HUES64 (cell line): ENCODE measurements around the gene KCNT2.

Experiments
- H3K27ac ChIP-seq: 2 replicates; pipeline ENCODE4 v1.7.0; 2013; ENCODE audit warnings: low read depth, low read length, inconsistent platforms
- H3K27me3 ChIP-seq: 2 replicates; pipeline ENCODE4 v1.6.1; 2013; ENCODE audit warnings: mild to moderate bottlenecking, low read length; ENCODE audit not compliant: insufficient read depth
- H3K36me3 ChIP-seq: 2 replicates; pipeline ENCODE4 v1.6.1; 2013; ENCODE audit warnings: mild to moderate bottlenecking, low read length; ENCODE audit not compliant: insufficient read depth
- H3K4me1 ChIP-seq: 2 replicates; pipeline ENCODE4 v1.6.1; 2013; ENCODE audit warnings: mild to moderate bottlenecking, low read length, moderate library complexity; ENCODE audit not compliant: insufficient read depth
- H3K4me3 ChIP-seq: 2 replicates; pipeline ENCODE4 v1.5.1; 2013; ENCODE audit warnings: mild to moderate bottlenecking, low read length, moderate library complexity
- H3K9ac ChIP-seq: 2 replicates; pipeline ENCODE4 v1.6.1; 2013; ENCODE audit warnings: mild to moderate bottlenecking, low read depth, low read length
- H3K9me3 ChIP-seq: 2 replicates; pipeline ENCODE4 v1.6.1; 2013; ENCODE audit warnings: low read depth, low read length; ENCODE audit not compliant: insufficient read depth
- WGBS: fragments of 150-250, 120-280 bp; methylation state at CpG from one replicate; pipeline ENCODE4 v1.1.7; 2013; ENCODE audit warnings: missing lambda C conversion rate; 5-methylcytosine and 5-hydroxymethylcytosine counted together

The KCNT2 gene

GRCh38 chr1:196590959-196591358, 17.3 kb downstream of the KCNT2 start:
- H3K27me3 ChIP-seq, result no peaks in the 10 kb centered on the region
- H3K36me3 ChIP-seq, result no peaks in the 10 kb centered on the region
- 91% methylated on average over 3 of the region's 3 CpGs for WGBS
- no peak overlapping the region for H3K9ac ChIP-seq
- peaks cover 8% of the 10 kb centered on the region for H3K4me1 ChIP-seq
- no peaks in the 10 kb centered on the region for H3K9me3 ChIP-seq
- H3K4me3 ChIP-seq, result no peak overlapping the region
- no peak overlapping the region for H3K27ac ChIP-seq

GRCh38 chr1:196590012-196590708, 18.1 kb downstream of the KCNT2 start:
- no peaks in the 10 kb centered on the region for H3K9me3 ChIP-seq
- no peak overlapping the region for H3K27ac ChIP-seq
- no peaks in the 10 kb centered on the region for H3K27me3 ChIP-seq
- peaks cover 8% of the 10 kb centered on the region for H3K4me1 ChIP-seq
- WGBS, result 96% methylated on average over 5 of the region's 5 CpGs
- H3K36me3 ChIP-seq, result no peaks in the 10 kb centered on the region
- no peak overlapping the region for H3K4me3 ChIP-seq
- no peak overlapping the region for H3K9ac ChIP-seq

GRCh38 chr1:196584696-196585095, 23.5 kb downstream of the KCNT2 start:
- H3K4me3 ChIP-seq, result no peak overlapping the region
- H3K27me3 ChIP-seq, result no peaks in the 10 kb centered on the region
- no peaks in the 10 kb centered on the region for H3K9me3 ChIP-seq
- no peak overlapping the region for H3K27ac ChIP-seq
- WGBS, result 91% methylated on average over 3 of the region's 3 CpGs
- no peak overlapping the region for H3K9ac ChIP-seq
- H3K36me3 ChIP-seq, result no peaks in the 10 kb centered on the region
- peaks cover 7% of the 10 kb centered on the region for H3K4me1 ChIP-seq

DNA sequence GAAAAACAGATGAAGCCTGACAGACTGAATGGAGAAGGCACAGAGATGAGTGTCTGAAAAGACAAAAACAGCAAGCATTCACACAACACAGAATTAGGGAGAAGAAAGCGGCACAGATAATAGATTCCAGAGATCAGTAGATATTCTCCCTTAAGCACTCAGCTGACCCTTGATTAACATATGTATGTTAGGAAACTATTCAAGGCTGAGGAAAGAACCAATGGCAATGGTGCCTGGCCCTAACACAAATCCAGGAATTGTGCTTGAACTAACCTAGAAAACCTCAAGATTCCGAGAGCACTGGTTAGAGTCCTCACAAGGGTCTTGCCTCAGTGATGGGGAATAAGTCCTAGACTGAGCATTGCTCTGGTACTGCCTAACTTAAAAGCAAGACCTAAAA, 30.9 kb downstream of the KCNT2 start:
- H3K4me3 ChIP-seq, result no peak overlapping the region
- no peak overlapping the region for H3K27ac ChIP-seq
- H3K9ac ChIP-seq, result no peak overlapping the region
- no peaks in the 10 kb centered on the region for H3K36me3 ChIP-seq
- H3K4me1 ChIP-seq, result peaks cover 20% of the 10 kb centered on the region
- no peaks in the 10 kb centered on the region for H3K9me3 ChIP-seq
- WGBS, result 67% methylated on average over 1 of the region's 2 CpGs
- H3K27me3 ChIP-seq, result no peaks in the 10 kb centered on the region

DNA sequence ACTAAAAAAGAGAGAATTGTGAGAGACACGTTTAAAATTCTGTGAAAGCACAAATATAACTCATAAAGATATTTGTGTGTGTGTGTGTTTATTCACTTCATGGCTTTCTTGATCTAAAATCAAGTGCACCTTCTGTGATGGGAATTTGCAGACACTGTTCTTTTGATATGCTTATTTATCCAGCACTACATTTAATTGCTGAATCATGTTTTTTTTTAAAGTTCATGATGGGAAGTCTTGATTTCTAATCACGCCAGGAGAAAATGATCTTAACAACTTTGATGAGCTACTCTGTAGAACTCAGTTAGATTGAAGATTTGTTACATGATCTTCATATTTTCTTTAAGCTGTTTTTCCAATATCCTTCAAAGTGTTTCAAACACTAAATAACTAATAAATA, 35.0 kb downstream of the KCNT2 start:
- no peak overlapping the region for H3K27ac ChIP-seq
- H3K27me3 ChIP-seq, result no peaks in the 10 kb centered on the region
- H3K9ac ChIP-seq, result no peak overlapping the region
- H3K4me1 ChIP-seq, result peaks cover 20% of the 10 kb centered on the region
- no peaks in the 10 kb centered on the region for H3K9me3 ChIP-seq
- H3K4me3 ChIP-seq, result no peak overlapping the region
- H3K36me3 ChIP-seq, result peaks cover 11% of the 10 kb centered on the region
- 100% methylated on average over 1 of the region's 2 CpGs for WGBS

DNA sequence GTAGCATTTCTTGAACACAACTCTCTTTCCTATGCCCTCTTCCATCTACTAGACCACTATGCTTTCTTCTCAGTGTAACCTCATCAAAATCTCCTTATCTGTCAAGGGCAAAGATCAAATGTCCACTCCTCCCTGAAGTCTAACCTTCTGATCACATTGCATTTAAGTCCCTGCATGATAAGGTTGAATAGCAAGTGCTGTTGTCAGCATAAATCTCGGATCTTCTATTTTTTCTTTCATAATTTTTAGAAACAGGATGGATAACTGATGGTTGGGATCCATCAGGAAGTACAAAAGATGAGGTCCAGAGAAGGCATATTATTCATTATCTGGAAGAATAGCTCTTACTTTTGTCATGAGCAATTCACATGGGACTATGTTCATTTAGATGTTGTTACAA, 41.0 kb downstream of the KCNT2 start:
- peaks cover 11% of the 10 kb centered on the region for H3K4me1 ChIP-seq
- H3K27ac ChIP-seq, result no peak overlapping the region
- no peak overlapping the region for H3K4me3 ChIP-seq
- H3K9ac ChIP-seq, result no peak overlapping the region
- no peaks in the 10 kb centered on the region for H3K27me3 ChIP-seq
- 85% methylated on average over 1 of the region's 1 CpG for WGBS
- peaks cover 36% of the 10 kb centered on the region for H3K36me3 ChIP-seq
- H3K9me3 ChIP-seq, result peaks cover 24% of the 10 kb centered on the region; the same call in 1 of the 2 replicates

DNA sequence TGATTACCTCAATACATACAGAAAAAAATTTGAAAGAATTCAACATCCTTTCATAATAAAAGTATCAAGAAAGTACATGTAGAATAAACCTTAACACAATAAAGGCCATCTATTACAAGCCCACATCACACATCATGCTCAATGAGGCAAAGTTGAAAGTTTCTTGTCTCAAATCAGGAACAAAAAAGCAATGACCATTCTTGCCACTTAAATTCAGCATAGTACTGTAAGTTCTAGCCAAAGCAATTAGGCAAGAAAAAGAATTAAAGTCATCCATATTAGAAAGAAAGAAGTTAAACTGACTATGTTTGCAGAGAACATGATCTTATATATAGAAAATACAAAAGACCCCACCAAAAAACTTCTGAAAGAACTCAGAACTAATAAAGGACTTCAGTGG, 44.5 kb downstream of the KCNT2 start:
- H3K27me3 ChIP-seq, result no peaks in the 10 kb centered on the region
- peaks cover 36% of the 10 kb centered on the region for H3K4me1 ChIP-seq
- H3K36me3 ChIP-seq, result peaks cover 25% of the 10 kb centered on the region
- H3K4me3 ChIP-seq, result no peak overlapping the region
- no peak overlapping the region for H3K9ac ChIP-seq
- no peak overlapping the region for H3K27ac ChIP-seq
- peaks cover 24% of the 10 kb centered on the region; the same call in 1 of the 2 replicates for H3K9me3 ChIP-seq

- H3K4me1 ChIP-seq, result peaks cover 42% of the 10 kb centered on the region
- peaks cover 10% of the 10 kb centered on the region; the same call in 1 of the 2 replicates for H3K9me3 ChIP-seq
- 93% methylated on average over 3 of the region's 3 CpGs for WGBS
- no peak overlapping the region for H3K4me3 ChIP-seq
- H3K27ac ChIP-seq, result no peak overlapping the region
- H3K27me3 ChIP-seq, result no peaks in the 10 kb centered on the region
- 0 out of 2 replicates have a peak, but pooled peaks cover 4% of the 10 kb centered on the region for H3K36me3 ChIP-seq
- H3K9ac ChIP-seq, result no peak overlapping the region
Observed at GRCh38 chr1:196559314-196559713, 48.9 kb downstream of the KCNT2 start.

GRCh38 chr1:196558411-196558810, 49.8 kb downstream of the KCNT2 start:
- H3K9me3 ChIP-seq, result peaks cover 1% of the 10 kb centered on the region; the same call in 1 of the 2 replicates
- H3K36me3 ChIP-seq, result no peaks in the 10 kb centered on the region
- no peaks in the 10 kb centered on the region for H3K27me3 ChIP-seq
- peaks cover 42% of the 10 kb centered on the region for H3K4me1 ChIP-seq
- 75% methylated on average over 2 of the region's 2 CpGs for WGBS
- H3K9ac ChIP-seq, result no peak overlapping the region
- no peak overlapping the region for H3K27ac ChIP-seq
- no peak overlapping the region for H3K4me3 ChIP-seq

- Histone ChIP-seq H3K36me3 (no peaks in the 10 kb centered on the region), H3K9me3 (no peaks in the 10 kb centered on the region; the same call in 1 of the 2 replicates), H3K9ac (no peak overlapping the region), H3K4me3 (no peak overlapping the region), H3K27me3 (no peaks in the 10 kb centered on the region), H3K4me1 (peaks cover 40% of the 10 kb centered on the region), H3K27ac (no peak overlapping the region)
- WGBS, result 86% methylated on average over 1 of the region's 2 CpGs
Observed at GRCh38 chr1:196557797-196558196, 50.4 kb downstream of the KCNT2 start.

DNA sequence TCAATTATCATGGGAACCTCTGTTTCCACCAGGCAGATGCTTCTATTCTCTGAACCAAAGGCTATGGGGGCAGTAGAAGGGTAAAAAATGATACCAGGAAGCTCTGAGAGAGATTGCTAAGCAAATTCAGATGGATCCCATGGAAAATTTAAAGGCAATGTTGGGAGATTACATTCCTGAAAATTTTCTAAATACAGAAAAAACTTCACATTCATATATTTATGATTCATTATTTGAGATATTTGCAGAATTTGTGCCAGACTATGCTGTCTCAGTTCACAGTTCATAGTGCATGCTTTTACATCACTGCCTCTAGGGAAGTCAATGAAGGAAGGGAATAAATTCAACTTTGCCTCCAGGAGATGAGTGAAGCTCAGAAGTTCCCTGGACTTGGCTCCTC, 57.5 kb downstream of the KCNT2 start:
- no peaks in the 10 kb centered on the region for H3K4me1 ChIP-seq
- no peak overlapping the region for H3K4me3 ChIP-seq
- no peaks in the 10 kb centered on the region; the same call in 1 of the 2 replicates for H3K9me3 ChIP-seq
- no peaks in the 10 kb centered on the region for H3K36me3 ChIP-seq
- no peaks in the 10 kb centered on the region for H3K27me3 ChIP-seq
- no peak overlapping the region for H3K9ac ChIP-seq
- H3K27ac ChIP-seq, result no peak overlapping the region
